IgD-negative memory B cell (primary cell): Measurements from ENCODE around the gene TCL1B. TPM values are rescaled to one million over a fixed set of nuclear protein-coding genes. Genes with fewer than 3 reads are reported as not detected.

Source experiments
- H3K27ac Mint-ChIP-seq, 3 donors: one replicate each; pipeline ENCODE4 v1.8.0; 2020 to 2022; ENCODE audit warnings: mild to moderate bottlenecking in 3 of 3, mixed read lengths in 3 of 3, moderate library complexity in 1 of 3
- H3K27me3 Mint-ChIP-seq: one replicate; pipeline ENCODE4 v1.8.0; 2021; ENCODE audit warnings: mixed read lengths
- H3K36me3 Mint-ChIP-seq: one replicate; pipeline ENCODE4 v1.8.0; 2020; ENCODE audit warnings: mild to moderate bottlenecking, mixed read lengths
- H3K4me1 Mint-ChIP-seq, 3 donors: one replicate each; pipeline ENCODE4 v1.8.0; 2020 to 2022; ENCODE audit warnings: mixed read lengths in 3 of 3, mild to moderate bottlenecking in 1 of 3
- H3K4me3 Mint-ChIP-seq, 4 donors: one replicate each; pipeline ENCODE4 v1.8.0; 2020 to 2022; ENCODE audit warnings: mild to moderate bottlenecking in 4 of 4, mixed read lengths in 4 of 4, moderate library complexity in 3 of 4
- H3K9me3 Mint-ChIP-seq, 3 donors: one replicate each; pipeline ENCODE4 v1.8.0; 2020 to 2021; ENCODE audit warnings: mixed read lengths in 3 of 3, mild to moderate bottlenecking in 1 of 3
- polyA plus RNA-seq: library from polyadenylated mRNA; unstranded; fragments of 300-500 nt; fragmentation: Illumina TruSeq; gene quantifications from one replicate; pipeline ENCODE4 v1.2.3, GENCODE V29; 2021

The TCL1B gene
- polyA plus RNA-seq: not detected

DNA sequence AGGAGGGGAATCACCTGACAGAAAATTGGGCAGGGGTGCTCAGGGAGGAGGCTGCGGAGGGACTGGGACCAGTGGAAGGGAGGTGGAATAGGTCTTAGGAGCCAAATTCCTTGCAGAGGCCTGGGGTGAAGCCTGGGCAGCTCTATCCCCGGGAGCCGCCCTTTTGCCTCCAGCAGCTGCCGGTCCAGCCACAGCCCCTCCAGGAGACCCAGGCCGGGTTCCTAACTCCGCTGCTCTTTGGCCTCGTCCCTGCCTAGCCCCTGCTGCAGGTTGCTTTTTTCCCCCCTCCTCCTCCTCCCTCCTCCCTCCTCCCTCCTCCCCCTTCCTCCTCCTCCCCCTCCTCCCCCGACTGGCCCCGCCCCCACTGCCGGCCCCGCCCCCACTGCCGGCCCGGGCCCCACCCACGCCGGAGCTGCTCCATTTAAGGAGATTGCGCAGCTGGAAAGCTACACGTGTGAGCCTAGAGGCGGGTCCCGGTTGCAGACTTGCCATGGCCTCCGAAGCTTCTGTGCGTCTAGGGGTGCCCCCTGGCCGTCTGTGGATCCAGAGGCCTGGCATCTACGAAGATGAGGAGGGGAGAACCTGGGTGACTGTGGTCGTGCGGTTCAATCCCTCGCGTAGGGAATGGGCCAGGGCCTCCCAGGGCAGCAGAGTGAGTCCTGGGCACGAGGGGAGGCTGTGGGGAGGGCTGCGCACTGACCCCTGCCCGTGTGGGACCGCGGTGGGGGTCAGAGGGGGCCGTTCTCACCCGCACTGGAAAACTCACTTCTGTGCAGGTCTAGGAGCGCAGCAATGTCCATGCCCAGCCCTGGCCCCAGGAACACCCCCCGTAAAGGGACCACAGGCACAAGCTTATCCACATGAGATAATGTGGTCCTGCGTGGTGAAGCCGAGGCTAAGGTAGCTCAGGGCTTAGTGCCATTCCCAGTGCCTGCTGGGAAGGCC, at the start of gene TCL1B:
Gene TCL1B, plus strand, starts transcription at position 449 of the 945 bp plus-strand sequence. Its CDS starts 42 bp downstream, at position 491.
- no peaks in the 10 kb centered on the region for H3K4me1 Mint-ChIP-seq

GRCh38 chr14:95644981-95645380, 41.2 kb upstream of the TCL1B start:
- peaks cover 2% of the 10 kb centered on the region for H3K36me3 Mint-ChIP-seq
- no peak overlapping the region for H3K4me3 Mint-ChIP-seq
- peaks cover 0 to 4% (median 0%) of the 10 kb centered on the region in 3 donors for H3K9me3 Mint-ChIP-seq
- peaks cover 23% of the 10 kb centered on the region for H3K27me3 Mint-ChIP-seq
- H3K4me1 Mint-ChIP-seq: peaks cover 0 to 2% (median 1%) of the 10 kb centered on the region in 3 donors
- H3K27ac Mint-ChIP-seq: no peak overlapping the region

More for the DNA sequence above, at the start of gene TCL1B:
- H3K27ac Mint-ChIP-seq: no peak within 1 kb of the TSS
- H3K4me3 Mint-ChIP-seq: no peak within 1 kb of the TSS
- no peaks in the 10 kb centered on the region for H3K9me3 Mint-ChIP-seq
- peaks cover 28% of the 10 kb centered on the region for H3K27me3 Mint-ChIP-seq
- H3K36me3 Mint-ChIP-seq: no peaks in the 10 kb centered on the region

DNA sequence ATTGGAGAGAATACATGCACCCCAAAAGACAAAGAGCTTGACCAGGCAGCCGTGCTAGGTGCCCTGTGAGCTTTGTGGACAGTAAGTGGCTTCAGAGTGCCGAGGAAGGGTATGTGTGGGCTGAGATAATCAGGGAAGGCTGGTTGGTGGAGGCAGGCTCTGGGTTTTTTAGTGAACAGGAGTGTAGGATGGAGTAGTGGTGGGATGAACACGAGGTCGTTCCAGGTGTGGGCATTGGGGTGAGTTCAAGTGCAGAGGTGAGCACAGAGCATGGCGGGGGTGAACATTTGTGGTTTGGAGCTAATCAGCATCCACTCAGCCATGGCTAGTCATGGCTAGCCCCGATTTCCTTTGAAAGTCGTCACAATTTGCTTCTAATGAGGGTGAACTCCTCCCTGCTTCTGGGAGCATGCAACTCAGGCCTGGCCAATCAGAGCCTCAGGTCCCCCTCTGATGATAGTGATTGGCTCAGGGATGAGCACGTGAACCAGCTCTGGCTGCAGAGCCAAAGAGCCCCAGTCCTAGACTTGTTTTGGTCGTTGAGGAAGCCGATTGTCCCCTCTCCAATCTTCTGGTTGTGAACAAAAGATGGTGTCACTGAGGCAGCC, 40.7 kb upstream of the TCL1B start:
- Mint-ChIP-seq H3K4me1 (peaks cover 0 to 2% (median 1%) of the 10 kb centered on the region in 3 donors), H3K27ac (no peak overlapping the region), H3K36me3 (peaks cover 2% of the 10 kb centered on the region), H3K9me3 (peaks cover 0 to 4% (median 0%) of the 10 kb centered on the region in 3 donors), H3K27me3 (peaks cover 24% of the 10 kb centered on the region), H3K4me3 (no peak overlapping the region)

DNA sequence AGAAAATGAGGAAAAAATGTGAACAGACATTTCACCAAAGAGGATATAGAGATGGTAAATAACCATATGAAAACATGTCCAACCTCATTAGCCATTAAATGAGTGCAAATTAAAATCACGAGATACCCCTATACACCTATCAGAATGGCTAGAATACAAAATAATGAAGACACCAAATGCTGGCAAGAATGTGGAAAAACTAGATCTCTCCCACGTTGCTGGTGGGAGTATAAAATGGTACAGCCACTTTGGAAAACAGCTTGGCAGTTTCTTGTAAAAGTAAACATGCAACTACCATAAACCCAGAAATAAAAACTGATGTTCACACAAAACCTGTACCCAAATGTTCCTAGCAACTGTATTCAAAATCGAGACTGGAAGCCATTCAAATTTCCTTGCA, 38.3 kb upstream of the TCL1B start:
- Mint-ChIP-seq H3K36me3 (peaks cover 2% of the 10 kb centered on the region), H3K27ac (no peak overlapping the region), H3K9me3 (peaks cover 0 to 4% (median 0%) of the 10 kb centered on the region in 3 donors), H3K4me3 (no peak overlapping the region), H3K4me1 (peaks cover 6 to 12% (median 10%) of the 10 kb centered on the region in 3 donors), H3K27me3 (peaks cover 22% of the 10 kb centered on the region)

DNA sequence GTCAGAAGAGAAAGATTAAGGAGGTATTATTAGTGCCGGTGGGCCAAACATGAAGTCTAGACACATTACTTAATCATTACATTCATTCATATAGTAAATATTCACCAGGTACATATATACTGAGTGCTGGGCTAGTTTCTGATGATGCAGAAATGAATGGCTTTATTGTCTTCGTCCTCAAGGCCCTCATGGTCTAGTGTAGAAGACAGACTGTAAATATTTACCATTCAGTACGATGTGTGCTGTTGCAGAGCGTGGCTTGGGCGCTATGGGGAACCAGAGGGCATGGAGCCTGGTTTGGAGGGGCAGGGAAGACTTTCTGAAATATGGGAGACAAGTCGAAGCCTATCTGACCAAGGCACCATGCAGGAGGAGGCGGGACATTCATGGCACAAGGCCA, 37.0 kb upstream of the TCL1B start:
- peaks cover 6 to 15% (median 12%) of the 10 kb centered on the region in 3 donors for H3K4me1 Mint-ChIP-seq
- H3K9me3 Mint-ChIP-seq: peaks cover 0 to 4% (median 0%) of the 10 kb centered on the region in 3 donors
- H3K36me3 Mint-ChIP-seq: peaks cover 2% of the 10 kb centered on the region
- H3K27ac Mint-ChIP-seq: no peak overlapping the region
- peaks cover 22% of the 10 kb centered on the region for H3K27me3 Mint-ChIP-seq
- H3K4me3 Mint-ChIP-seq: no peak overlapping the region

- peaks cover 0 to 4% (median 0%) of the 10 kb centered on the region in 3 donors for H3K9me3 Mint-ChIP-seq
- peaks cover 24% of the 10 kb centered on the region for H3K27me3 Mint-ChIP-seq
- no peak overlapping the region for H3K4me3 Mint-ChIP-seq
- peaks cover 4% of the 10 kb centered on the region for H3K36me3 Mint-ChIP-seq
- H3K27ac Mint-ChIP-seq: peak overlapping the region in 1 of 3 donors; percentile 33
- peaks cover 6 to 13% (median 12%) of the 10 kb centered on the region in 3 donors for H3K4me1 Mint-ChIP-seq
Observed at GRCh38 chr14:95651028-95651427, 35.2 kb upstream of the TCL1B start.

DNA sequence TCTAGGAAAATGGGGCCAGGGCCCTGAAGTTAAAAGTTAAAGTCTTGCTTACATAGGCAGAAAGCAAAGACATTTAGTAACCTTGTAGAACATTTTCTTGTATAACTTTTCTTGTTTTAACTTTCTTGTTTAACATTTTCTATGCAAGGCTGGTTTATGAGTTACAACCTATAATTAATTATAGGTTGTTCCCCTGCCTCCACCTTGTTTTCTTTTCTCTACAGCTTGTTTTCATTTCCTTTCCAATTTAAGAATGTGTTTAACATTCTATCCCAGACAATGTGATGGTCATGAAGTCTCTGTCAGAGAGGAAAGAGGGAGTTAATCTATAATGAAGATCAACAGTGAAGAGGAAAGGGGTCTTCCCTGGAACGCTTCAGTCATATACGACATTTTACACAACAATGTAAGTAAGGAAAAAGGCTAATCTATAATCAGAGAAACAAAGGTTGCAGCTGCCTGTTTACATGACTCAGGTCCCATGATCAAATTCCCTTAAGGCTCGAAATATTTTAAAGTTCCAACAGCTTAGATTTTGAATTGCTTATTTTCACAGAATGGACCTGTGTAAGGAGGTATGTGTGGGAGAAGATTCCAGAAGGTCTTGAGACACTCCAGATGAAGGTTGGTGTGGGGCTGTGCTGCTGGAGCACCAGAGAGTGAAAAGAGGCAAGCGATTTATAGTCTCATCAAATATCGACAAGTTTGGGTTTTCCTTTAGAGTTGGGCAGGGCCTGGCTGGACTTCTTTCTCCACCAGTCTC, 34.2 kb upstream of the TCL1B start:
- Mint-ChIP-seq H3K27me3 (peaks cover 20% of the 10 kb centered on the region), H3K4me1 (peaks cover 6 to 13% (median 12%) of the 10 kb centered on the region in 3 donors), H3K9me3 (peaks cover 0 to 4% (median 0%) of the 10 kb centered on the region in 3 donors), H3K27ac (no peak overlapping the region), H3K4me3 (peak overlapping the region in 1 of 4 donors; percentile 60), H3K36me3 (peaks cover 4% of the 10 kb centered on the region)

GRCh38 chr14:95652690-95653089, 33.5 kb upstream of the TCL1B start:
- Mint-ChIP-seq H3K27me3 (peaks cover 19% of the 10 kb centered on the region), H3K27ac (no peak overlapping the region), H3K4me3 (no peak overlapping the region), H3K9me3 (peaks cover 0 to 3% (median 0%) of the 10 kb centered on the region in 3 donors), H3K4me1 (peaks cover 6 to 13% (median 12%) of the 10 kb centered on the region in 3 donors), H3K36me3 (peaks cover 4% of the 10 kb centered on the region)

DNA sequence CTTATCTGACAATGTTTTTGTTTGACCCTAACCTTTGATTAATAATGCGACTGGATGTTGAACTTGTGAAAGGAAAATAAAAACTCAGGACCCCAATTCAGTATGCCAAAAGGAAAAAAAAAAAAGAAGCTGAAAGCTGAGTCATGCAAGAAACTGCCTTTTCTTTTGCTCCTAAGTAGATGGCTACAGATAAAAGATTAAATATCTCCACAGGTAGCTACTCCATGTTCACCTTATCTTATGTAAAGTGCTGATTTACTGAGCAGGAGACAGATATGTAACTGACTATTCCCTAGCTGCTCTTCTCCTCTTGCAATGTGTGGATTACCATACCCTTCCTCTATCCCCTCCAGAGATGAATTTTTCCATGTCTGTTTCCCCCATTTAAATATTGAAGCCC, 30.8 kb upstream of the TCL1B start:
- no peak overlapping the region for H3K27ac Mint-ChIP-seq
- no peak overlapping the region for H3K4me3 Mint-ChIP-seq
- H3K4me1 Mint-ChIP-seq: peaks cover 6 to 13% (median 11%) of the 10 kb centered on the region in 3 donors
- H3K36me3 Mint-ChIP-seq: peaks cover 2% of the 10 kb centered on the region
- peaks cover 13% of the 10 kb centered on the region for H3K27me3 Mint-ChIP-seq
- no peaks in the 10 kb centered on the region for H3K9me3 Mint-ChIP-seq

GRCh38 chr14:95656634-95657033, 29.6 kb upstream of the TCL1B start:
- Mint-ChIP-seq H3K4me3 (no peak overlapping the region), H3K9me3 (no peaks in the 10 kb centered on the region), H3K27me3 (peaks cover 19% of the 10 kb centered on the region), H3K36me3 (peaks cover 2% of the 10 kb centered on the region), H3K4me1 (peaks cover 6 to 15% (median 14%) of the 10 kb centered on the region in 3 donors), H3K27ac (no peak overlapping the region)

DNA sequence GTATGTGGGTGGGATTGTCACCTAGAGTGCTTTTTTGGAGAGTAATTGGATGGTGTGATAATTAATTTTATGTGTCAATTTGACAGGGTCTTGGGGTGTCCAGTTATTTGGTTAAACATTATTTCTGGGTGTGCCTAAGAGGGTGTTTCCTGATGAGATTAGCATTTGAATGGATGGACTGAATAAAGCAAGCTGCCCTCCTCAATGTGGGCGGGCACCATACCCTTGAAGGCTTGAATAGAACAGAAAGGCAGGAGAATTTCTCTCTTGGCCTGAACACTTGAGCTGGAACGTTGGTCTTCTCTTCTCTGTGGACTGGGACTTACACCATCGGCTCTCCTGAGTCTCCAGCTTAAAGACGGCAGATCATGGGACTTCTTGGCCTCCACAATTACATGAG, 28.8 kb upstream of the TCL1B start:
- H3K36me3 Mint-ChIP-seq: peaks cover 2% of the 10 kb centered on the region
- peaks cover 7 to 16% (median 16%) of the 10 kb centered on the region in 3 donors for H3K4me1 Mint-ChIP-seq
- no peak overlapping the region for H3K4me3 Mint-ChIP-seq
- H3K27me3 Mint-ChIP-seq: peaks cover 24% of the 10 kb centered on the region
- no peaks in the 10 kb centered on the region for H3K9me3 Mint-ChIP-seq
- H3K27ac Mint-ChIP-seq: no peak overlapping the region

GRCh38 chr14:95659293-95659989, 26.8 kb upstream of the TCL1B start:
- Mint-ChIP-seq H3K36me3 (peaks cover 2% of the 10 kb centered on the region), H3K27me3 (peaks cover 32% of the 10 kb centered on the region), H3K9me3 (no peaks in the 10 kb centered on the region), H3K4me3 (no peak overlapping the region), H3K27ac (no peak overlapping the region), H3K4me1 (peaks cover 17 to 19% (median 18%) of the 10 kb centered on the region in 3 donors)

- H3K4me3 Mint-ChIP-seq: no peak overlapping the region
- H3K27ac Mint-ChIP-seq: no peak overlapping the region
- H3K36me3 Mint-ChIP-seq: peaks cover 1% of the 10 kb centered on the region
- H3K9me3 Mint-ChIP-seq: no peaks in the 10 kb centered on the region
- peaks cover 18 to 22% (median 18%) of the 10 kb centered on the region in 3 donors for H3K4me1 Mint-ChIP-seq
- H3K27me3 Mint-ChIP-seq: peaks cover 33% of the 10 kb centered on the region
Observed at GRCh38 chr14:95659990-95660385, 26.2 kb upstream of the TCL1B start.
